HCT116 (cell line): ENCODE measurements around the gene HTRA2.
"Not testable (repeated sequence)": the region's sequence is repeated elsewhere in the genome, so short reads cannot be mapped to it uniquely, and the experiment has no call there.

Experiments used
- CEBPB ChIP-seq: IDR thresholded peaks from 2 replicates; pipeline ENCODE4 v1.6.1; 2012; ENCODE audit warnings: low read depth
- EGR1 ChIP-seq: IDR thresholded peaks from 2 replicates; pipeline ENCODE4 v1.6.1; 2012; ENCODE audit warnings: low read depth
- EZH2phosphoT487 ChIP-seq: fragments of 200-600 bp; IDR thresholded peaks from 2 replicates; pipeline ENCODE4 v1.6.1; 2018; ENCODE audit warnings: antibody characterized with exemption, borderline replicate concordance
- JUND ChIP-seq: IDR thresholded peaks from 2 replicates; pipeline ENCODE4 v1.6.1; 2012
- POLR2A ChIP-seq: IDR thresholded peaks from 2 replicates; pipeline ENCODE4 v1.7.0; 2011; ENCODE audit warnings: borderline replicate concordance; ENCODE audit not compliant: insufficient read depth, insufficient read length; ENCODE audit errors: extremely low read depth
- POLR2AphosphoS5 ChIP-seq: IDR thresholded peaks from 2 replicates; pipeline ENCODE4 v1.6.1; 2011; ENCODE audit warnings: mild to moderate bottlenecking, low read depth, low read length, moderate library complexity
- SIN3A ChIP-seq: IDR thresholded peaks from 2 replicates; pipeline ENCODE4 v1.6.1; 2012; ENCODE audit warnings: low read depth
- YY1 ChIP-seq: IDR thresholded peaks from 2 replicates; pipeline ENCODE4 v1.6.1; 2011; ENCODE audit warnings: low read length, low read depth, moderate library complexity, mild to moderate bottlenecking; ENCODE audit not compliant: insufficient replicate concordance; ENCODE audit errors: extremely low read depth
- TF ChIP-seq, protein P1 (sequence below): IDR thresholded peaks from 2 replicates; pipeline ENCODE4 v1.6.1; 2012
- TF ChIP-seq, protein P2 (sequence below), 3 experiments: fragments of 200-600 bp in 1 of 3; sonication (generic) in 1 of 3; IDR thresholded peaks in 2 of 3; conservative IDR thresholded peaks in 1 of 3; 2 replicates each; pipeline ENCODE4 v1.5.1; 2012 to 2017; ENCODE audit warnings: low read depth in 2 of 3, low read length in 2 of 3, antibody characterized with exemption in 1 of 3, borderline replicate concordance in 1 of 3, control low read depth in 1 of 3, mild to moderate bottlenecking in 1 of 3, mixed read lengths in 1 of 3, mixed run types in 1 of 3, moderate library complexity in 1 of 3; ENCODE audit not compliant: insufficient read depth in 1 of 3
- TF ChIP-seq, protein P3 (sequence below): IDR thresholded peaks from 2 replicates; pipeline ENCODE4 v1.6.1; 2012
- TF ChIP-seq, protein P4 (sequence below): IDR thresholded peaks from 2 replicates; pipeline ENCODE4 v1.6.1; 2012; ENCODE audit warnings: low read depth

DNA sequence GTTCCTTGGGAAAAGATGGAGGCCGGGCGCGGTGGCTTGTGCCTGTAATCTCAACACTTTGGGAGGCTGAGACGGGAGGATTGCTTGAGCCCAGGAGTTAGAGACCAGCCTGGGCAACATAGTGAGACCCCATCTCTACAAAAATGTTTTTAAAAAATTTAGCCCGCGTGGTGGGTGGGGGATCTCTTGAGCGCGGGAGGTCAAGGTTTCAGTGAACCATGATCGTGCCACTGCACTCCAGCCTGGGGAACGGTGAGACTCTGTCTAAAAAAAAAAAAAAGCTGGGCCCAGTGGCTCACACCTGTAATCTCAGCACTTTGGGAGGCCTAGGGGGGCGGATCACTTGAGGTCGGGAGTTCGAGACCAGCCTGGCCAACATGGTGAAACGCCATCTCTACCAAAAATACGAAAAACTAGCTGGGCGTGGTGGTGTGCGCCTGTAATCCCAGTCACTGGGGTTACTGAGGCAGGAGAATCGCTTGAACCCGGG lies 46.0 kb upstream of the HTRA2 start:
- TF ChIP-seq, protein P1, sequence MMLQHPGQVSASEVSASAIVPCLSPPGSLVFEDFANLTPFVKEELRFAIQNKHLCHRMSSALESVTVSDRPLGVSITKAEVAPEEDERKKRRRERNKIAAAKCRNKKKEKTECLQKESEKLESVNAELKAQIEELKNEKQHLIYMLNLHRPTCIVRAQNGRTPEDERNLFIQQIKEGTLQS: not testable (repeated sequence)
- TF ChIP-seq, protein P2, sequence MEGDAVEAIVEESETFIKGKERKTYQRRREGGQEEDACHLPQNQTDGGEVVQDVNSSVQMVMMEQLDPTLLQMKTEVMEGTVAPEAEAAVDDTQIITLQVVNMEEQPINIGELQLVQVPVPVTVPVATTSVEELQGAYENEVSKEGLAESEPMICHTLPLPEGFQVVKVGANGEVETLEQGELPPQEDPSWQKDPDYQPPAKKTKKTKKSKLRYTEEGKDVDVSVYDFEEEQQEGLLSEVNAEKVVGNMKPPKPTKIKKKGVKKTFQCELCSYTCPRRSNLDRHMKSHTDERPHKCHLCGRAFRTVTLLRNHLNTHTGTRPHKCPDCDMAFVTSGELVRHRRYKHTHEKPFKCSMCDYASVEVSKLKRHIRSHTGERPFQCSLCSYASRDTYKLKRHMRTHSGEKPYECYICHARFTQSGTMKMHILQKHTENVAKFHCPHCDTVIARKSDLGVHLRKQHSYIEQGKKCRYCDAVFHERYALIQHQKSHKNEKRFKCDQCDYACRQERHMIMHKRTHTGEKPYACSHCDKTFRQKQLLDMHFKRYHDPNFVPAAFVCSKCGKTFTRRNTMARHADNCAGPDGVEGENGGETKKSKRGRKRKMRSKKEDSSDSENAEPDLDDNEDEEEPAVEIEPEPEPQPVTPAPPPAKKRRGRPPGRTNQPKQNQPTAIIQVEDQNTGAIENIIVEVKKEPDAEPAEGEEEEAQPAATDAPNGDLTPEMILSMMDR (IDR thresholded peaks at IDR 0.05 in 2 of 3, conservative IDR thresholded peaks at IDR 0.05 in 1 of 3; ENCODE audit: borderline replicate concordance in 1 of 3, insufficient read depth in 1 of 3, low read depth in 2 of 3, low read length in 2 of 3): not testable (repeated sequence)
- TF ChIP-seq POLR2A, EZH2phosphoT487, JUND, YY1, POLR2AphosphoS5, CEBPB, SIN3A, EGR1: not testable (repeated sequence)
- TF ChIP-seq, protein P3, sequence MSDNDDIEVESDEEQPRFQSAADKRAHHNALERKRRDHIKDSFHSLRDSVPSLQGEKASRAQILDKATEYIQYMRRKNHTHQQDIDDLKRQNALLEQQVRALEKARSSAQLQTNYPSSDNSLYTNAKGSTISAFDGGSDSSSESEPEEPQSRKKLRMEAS: not testable (repeated sequence)
- TF ChIP-seq, protein P4, sequence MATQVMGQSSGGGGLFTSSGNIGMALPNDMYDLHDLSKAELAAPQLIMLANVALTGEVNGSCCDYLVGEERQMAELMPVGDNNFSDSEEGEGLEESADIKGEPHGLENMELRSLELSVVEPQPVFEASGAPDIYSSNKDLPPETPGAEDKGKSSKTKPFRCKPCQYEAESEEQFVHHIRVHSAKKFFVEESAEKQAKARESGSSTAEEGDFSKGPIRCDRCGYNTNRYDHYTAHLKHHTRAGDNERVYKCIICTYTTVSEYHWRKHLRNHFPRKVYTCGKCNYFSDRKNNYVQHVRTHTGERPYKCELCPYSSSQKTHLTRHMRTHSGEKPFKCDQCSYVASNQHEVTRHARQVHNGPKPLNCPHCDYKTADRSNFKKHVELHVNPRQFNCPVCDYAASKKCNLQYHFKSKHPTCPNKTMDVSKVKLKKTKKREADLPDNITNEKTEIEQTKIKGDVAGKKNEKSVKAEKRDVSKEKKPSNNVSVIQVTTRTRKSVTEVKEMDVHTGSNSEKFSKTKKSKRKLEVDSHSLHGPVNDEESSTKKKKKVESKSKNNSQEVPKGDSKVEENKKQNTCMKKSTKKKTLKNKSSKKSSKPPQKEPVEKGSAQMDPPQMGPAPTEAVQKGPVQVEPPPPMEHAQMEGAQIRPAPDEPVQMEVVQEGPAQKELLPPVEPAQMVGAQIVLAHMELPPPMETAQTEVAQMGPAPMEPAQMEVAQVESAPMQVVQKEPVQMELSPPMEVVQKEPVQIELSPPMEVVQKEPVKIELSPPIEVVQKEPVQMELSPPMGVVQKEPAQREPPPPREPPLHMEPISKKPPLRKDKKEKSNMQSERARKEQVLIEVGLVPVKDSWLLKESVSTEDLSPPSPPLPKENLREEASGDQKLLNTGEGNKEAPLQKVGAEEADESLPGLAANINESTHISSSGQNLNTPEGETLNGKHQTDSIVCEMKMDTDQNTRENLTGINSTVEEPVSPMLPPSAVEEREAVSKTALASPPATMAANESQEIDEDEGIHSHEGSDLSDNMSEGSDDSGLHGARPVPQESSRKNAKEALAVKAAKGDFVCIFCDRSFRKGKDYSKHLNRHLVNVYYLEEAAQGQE: not testable (repeated sequence)
